Fibroblast of villous mesenchyme (primary cell): ENCODE data around the gene CADM1. TPM values are rescaled to one million over a fixed set of nuclear protein-coding genes. Genes with fewer than 3 reads are reported as not detected.

ENCODE experiments used
- DNase-seq: peaks from one replicate; pipeline ENCODE4 v3.0.0-alpha.2; 2010; ENCODE audit warnings: low read depth
- H3K4me3 ChIP-seq: 2 replicates; pipeline ENCODE4 v1.5.1; 2011; ENCODE audit warnings: low read depth, mild to moderate bottlenecking, low read length
- total RNA-seq: library from RNA; depleted of rRNA; stranded (reverse); fragments of >200 nt; gene quantifications from 2 replicates; pipeline ENCODE4 v1.2.3, GENCODE V29; 2012
- TF ChIP-seq, protein P1 (sequence below): IDR thresholded peaks from 2 replicates; pipeline ENCODE4 v1.5.1; 2012; ENCODE audit warnings: low read depth, mild to moderate bottlenecking, low read length; ENCODE audit not compliant: insufficient read depth

Gene CADM1
- total RNA-seq, 1 donor = 9.1 TPM

- no peak for DNase-seq
- TF ChIP-seq, protein P1, sequence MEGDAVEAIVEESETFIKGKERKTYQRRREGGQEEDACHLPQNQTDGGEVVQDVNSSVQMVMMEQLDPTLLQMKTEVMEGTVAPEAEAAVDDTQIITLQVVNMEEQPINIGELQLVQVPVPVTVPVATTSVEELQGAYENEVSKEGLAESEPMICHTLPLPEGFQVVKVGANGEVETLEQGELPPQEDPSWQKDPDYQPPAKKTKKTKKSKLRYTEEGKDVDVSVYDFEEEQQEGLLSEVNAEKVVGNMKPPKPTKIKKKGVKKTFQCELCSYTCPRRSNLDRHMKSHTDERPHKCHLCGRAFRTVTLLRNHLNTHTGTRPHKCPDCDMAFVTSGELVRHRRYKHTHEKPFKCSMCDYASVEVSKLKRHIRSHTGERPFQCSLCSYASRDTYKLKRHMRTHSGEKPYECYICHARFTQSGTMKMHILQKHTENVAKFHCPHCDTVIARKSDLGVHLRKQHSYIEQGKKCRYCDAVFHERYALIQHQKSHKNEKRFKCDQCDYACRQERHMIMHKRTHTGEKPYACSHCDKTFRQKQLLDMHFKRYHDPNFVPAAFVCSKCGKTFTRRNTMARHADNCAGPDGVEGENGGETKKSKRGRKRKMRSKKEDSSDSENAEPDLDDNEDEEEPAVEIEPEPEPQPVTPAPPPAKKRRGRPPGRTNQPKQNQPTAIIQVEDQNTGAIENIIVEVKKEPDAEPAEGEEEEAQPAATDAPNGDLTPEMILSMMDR = no peak
- H3K4me3 ChIP-seq = no peak overlapping the region
Measured at GRCh38 chr11:115144014-115144413, 360.2 kb downstream of the CADM1 start.

DNA sequence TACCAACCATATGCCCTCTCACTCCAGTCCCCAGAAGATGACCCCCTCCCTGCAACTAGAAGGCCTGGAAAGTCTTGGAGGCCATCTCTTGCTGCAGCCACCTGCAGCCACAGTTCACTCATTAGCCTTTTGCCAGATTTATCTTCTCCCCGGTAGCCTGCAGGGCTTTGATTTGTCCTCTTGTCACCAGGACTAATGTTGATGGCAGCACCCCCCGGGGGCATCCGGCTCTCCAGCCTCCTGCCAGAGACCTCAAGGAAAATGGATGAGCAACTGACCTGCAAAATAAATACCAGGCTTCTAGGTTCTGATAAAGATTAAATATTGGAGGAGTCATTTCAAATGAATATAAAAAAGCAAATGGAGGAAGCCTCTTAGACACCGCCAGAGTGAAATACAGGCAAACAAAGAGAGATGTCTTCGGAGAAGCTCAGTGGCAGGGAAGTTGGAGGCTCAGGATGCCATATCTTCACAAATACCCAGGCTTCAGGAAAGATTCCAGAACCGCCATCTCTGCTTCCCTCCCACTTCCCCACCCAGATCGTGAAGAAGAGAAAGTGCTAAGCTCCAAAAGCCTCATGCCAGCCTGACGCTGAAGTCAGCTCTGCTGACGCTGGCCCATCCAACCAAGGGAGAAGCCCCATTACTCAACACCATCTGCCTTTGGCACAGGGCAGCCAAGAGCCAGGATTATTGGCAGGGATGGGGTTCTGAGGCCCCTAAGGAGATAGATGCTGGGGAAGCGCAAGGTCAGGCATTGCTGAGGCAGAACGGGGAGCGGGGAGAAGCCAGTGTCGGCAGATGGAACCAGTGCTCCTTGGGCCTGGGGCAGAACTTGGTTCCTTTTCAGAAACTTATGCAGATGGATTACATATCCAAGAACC is 362.7 kb downstream of the CADM1 start:
- DNase-seq = no peak

GRCh38 chr11:115135936-115136335 is 368.3 kb downstream of the CADM1 start:
- no peak overlapping the region for H3K4me3 ChIP-seq
- no peak for DNase-seq
- TF ChIP-seq, protein P1 = no peak

More for the DNA sequence above, 362.7 kb downstream of the CADM1 start:
- H3K4me3 ChIP-seq = no peak overlapping the region
- TF ChIP-seq, protein P1 = no peak

DNA sequence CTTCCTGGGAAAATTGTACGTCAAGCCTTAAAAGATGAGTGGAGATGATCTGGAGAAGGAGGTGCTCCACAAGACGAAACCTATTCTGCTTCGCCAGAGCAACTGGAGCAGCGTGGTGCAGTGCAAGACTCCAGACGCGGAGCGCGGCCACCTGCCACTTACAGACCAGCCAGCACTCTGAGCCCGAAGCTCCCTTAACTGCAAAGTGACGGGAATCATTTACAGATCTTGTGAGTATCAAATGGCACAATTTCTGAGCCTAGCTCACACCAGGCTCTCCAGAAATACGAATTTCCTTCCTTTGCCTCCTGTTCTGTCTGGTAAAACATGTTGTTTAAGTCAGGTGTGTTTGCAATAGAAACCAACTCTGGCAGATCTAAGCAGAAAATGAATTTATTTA is 369.3 kb downstream of the CADM1 start:
- TF ChIP-seq, protein P1 = no peak
- DNase-seq = no peak
- no peak overlapping the region for H3K4me3 ChIP-seq

- no peak overlapping the region for H3K4me3 ChIP-seq
- no peak for DNase-seq
- TF ChIP-seq, protein P1 = no peak
Measured at GRCh38 chr11:115133475-115134209, 370.6 kb downstream of the CADM1 start.

DNA sequence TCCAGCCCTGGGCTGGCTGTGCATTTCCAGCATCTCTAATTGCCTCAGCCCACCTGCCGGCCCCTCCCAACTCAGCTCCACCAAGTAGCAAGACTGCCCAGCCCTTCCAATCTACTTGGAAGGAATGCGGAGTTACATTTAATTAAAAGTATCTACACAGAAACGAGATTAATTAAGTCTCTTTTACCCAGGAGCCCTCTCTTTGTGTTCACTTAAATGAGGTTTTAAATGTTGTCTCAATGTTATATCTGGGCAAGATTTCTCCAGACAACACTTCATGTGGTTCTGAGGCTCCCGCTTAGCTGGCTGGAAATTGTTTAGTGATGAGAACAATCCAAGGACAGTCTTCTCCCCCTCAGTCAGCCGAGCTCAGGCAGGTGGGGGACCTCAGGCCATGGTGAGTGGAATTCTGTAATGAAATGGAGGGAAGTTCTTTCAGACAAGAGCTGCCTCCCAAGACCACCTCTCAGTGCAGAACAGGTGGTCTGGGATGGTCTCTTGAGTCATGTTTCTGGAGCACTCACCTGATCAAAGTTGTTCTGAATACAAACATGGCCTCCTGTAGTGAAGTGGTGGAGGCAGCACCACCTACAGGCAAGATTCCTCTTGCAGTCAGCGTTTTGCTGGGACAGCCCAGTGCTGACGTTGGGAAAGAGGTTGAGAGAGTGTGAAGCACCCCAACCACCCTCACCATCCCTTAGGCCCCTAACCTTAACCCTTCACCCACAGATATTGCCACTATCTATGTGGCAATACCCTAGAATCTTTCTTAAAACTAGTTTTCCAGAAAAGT is 371.6 kb downstream of the CADM1 start:
- no peak for DNase-seq
- TF ChIP-seq, protein P1 = no peak
- H3K4me3 ChIP-seq = no peak overlapping the region
